Measurements from ENCODE around the gene HECTD1.

Gene HECTD1

GRCh38 chr14:31137214-31137889, 70.2 kb downstream of the HECTD1 start:
- H3K27ac ChIP-seq (ENCODE audit: low read length), result no peak overlapping the region
- H3K27me3 ChIP-seq (ENCODE audit: low read depth, low read length), result no peaks in the 10 kb centered on the region
- H3K9me3 ChIP-seq (ENCODE audit: control insufficient read depth in 1 of 2, low read length in 2 of 2), result no peaks in the 10 kb centered on the region
- H3K36me3 ChIP-seq (ENCODE audit: control insufficient read depth in 1 of 2, insufficient read depth in 2 of 2, low read length in 2 of 2), result peaks cover 42 to 58% of the 10 kb centered on the region in 2 donors
- H3K4me1 ChIP-seq (ENCODE audit: control insufficient read depth in 1 of 2, insufficient read depth in 2 of 2, low read length in 2 of 2), result no peaks in the 10 kb centered on the region
- no peak overlapping the region for H3K4me3 ChIP-seq (ENCODE audit: low read depth in 1 of 2, low read length in 2 of 2)

- H3K27ac ChIP-seq (ENCODE audit: low read length), result no peak overlapping the region
- no peaks in the 10 kb centered on the region for H3K9me3 ChIP-seq (ENCODE audit: control insufficient read depth in 1 of 2, low read length in 2 of 2)
- no peak overlapping the region for H3K4me3 ChIP-seq (ENCODE audit: low read depth in 1 of 2, low read length in 2 of 2)
- H3K4me1 ChIP-seq (ENCODE audit: control insufficient read depth in 1 of 2, insufficient read depth in 2 of 2, low read length in 2 of 2), result no peaks in the 10 kb centered on the region
- peaks cover 48 to 60% of the 10 kb centered on the region in 2 donors for H3K36me3 ChIP-seq (ENCODE audit: control insufficient read depth in 1 of 2, insufficient read depth in 2 of 2, low read length in 2 of 2)
- no peaks in the 10 kb centered on the region for H3K27me3 ChIP-seq (ENCODE audit: low read depth, low read length)
Observed at GRCh38 chr14:31133133-31133532, 74.5 kb downstream of the HECTD1 start.

GRCh38 chr14:31128601-31129526, 78.7 kb downstream of the HECTD1 start:
- no peaks in the 10 kb centered on the region for H3K27me3 ChIP-seq (ENCODE audit: low read depth, low read length)
- H3K27ac ChIP-seq (ENCODE audit: low read length), result no peak overlapping the region
- no peaks in the 10 kb centered on the region for H3K9me3 ChIP-seq (ENCODE audit: control insufficient read depth in 1 of 2, low read length in 2 of 2)
- peaks cover 46 to 51% of the 10 kb centered on the region in 2 donors for H3K36me3 ChIP-seq (ENCODE audit: control insufficient read depth in 1 of 2, insufficient read depth in 2 of 2, low read length in 2 of 2)
- H3K4me3 ChIP-seq (ENCODE audit: low read depth in 1 of 2, low read length in 2 of 2), result no peak overlapping the region
- no peaks in the 10 kb centered on the region for H3K4me1 ChIP-seq (ENCODE audit: control insufficient read depth in 1 of 2, insufficient read depth in 2 of 2, low read length in 2 of 2)

DNA sequence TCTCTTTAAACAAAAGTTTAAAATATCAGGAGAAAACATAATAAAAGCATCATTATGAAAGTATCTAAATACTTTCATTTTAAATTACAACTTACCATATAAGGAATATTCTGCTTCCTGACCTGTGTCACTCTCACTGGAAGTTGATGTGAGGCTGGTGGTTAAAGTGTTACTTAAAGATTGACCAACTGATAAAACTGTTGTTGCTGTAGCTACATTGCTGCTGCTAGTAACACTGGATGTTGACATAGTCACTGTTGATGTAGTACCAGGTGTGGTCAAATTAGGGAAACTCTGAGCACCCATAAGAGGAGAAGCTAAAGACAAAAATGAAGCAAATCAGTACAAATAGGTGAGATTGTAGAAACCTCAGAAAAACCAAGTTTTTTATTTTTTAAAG, 79.9 kb downstream of the HECTD1 start:
- Histone ChIP-seq H3K36me3 (ENCODE audit: control insufficient read depth in 1 of 2, insufficient read depth in 2 of 2, low read length in 2 of 2) (peaks cover 44 to 48% of the 10 kb centered on the region in 2 donors), H3K27me3 (ENCODE audit: low read depth, low read length) (no peaks in the 10 kb centered on the region), H3K27ac (ENCODE audit: low read length) (no peak overlapping the region), H3K4me1 (ENCODE audit: control insufficient read depth in 1 of 2, insufficient read depth in 2 of 2, low read length in 2 of 2) (no peaks in the 10 kb centered on the region), H3K9me3 (ENCODE audit: control insufficient read depth in 1 of 2, low read length in 2 of 2) (no peaks in the 10 kb centered on the region), H3K4me3 (ENCODE audit: low read depth in 1 of 2, low read length in 2 of 2) (no peak overlapping the region)

GRCh38 chr14:31126680-31127079, 80.9 kb downstream of the HECTD1 start:
- no peak overlapping the region for H3K27ac ChIP-seq (ENCODE audit: low read length)

DNA sequence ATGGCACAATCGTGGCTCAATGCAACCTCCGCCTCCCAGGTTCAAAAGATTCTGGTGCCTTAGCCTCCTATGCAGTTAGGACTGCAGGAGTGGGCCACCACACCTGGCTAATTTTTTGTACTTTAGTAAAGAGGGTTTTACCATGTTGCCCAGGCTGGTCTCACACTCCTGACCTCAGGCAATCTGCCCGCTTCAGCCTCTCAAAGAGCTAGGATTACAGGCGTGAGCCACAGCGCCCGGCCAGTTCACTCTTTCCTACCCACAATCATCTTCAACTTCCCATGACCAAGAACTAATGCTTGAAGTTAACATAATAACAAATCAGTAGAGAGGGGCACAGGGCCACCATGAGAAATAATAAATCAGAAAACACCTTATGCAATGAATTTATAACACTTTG, 82.4 kb downstream of the HECTD1 start:
- Histone ChIP-seq H3K4me1 (ENCODE audit: control insufficient read depth in 1 of 2, insufficient read depth in 2 of 2, low read length in 2 of 2) (no peaks in the 10 kb centered on the region), H3K9me3 (ENCODE audit: control insufficient read depth in 1 of 2, low read length in 2 of 2) (no peaks in the 10 kb centered on the region), H3K27ac (ENCODE audit: low read length) (no peak overlapping the region), H3K36me3 (ENCODE audit: control insufficient read depth in 1 of 2, insufficient read depth in 2 of 2, low read length in 2 of 2) (peaks cover 60 to 63% of the 10 kb centered on the region in 2 donors), H3K4me3 (ENCODE audit: low read depth in 1 of 2, low read length in 2 of 2) (no peak overlapping the region), H3K27me3 (ENCODE audit: low read depth, low read length) (no peaks in the 10 kb centered on the region)

More at GRCh38 chr14:31126680-31127079, 80.9 kb downstream of the HECTD1 start:
- Histone ChIP-seq H3K36me3 (ENCODE audit: control insufficient read depth in 1 of 2, insufficient read depth in 2 of 2, low read length in 2 of 2) (peaks cover 51 to 53% of the 10 kb centered on the region in 2 donors), H3K9me3 (ENCODE audit: control insufficient read depth in 1 of 2, low read length in 2 of 2) (no peaks in the 10 kb centered on the region), H3K27me3 (ENCODE audit: low read depth, low read length) (no peaks in the 10 kb centered on the region), H3K4me1 (ENCODE audit: control insufficient read depth in 1 of 2, insufficient read depth in 2 of 2, low read length in 2 of 2) (no peaks in the 10 kb centered on the region), H3K4me3 (ENCODE audit: low read depth in 1 of 2, low read length in 2 of 2) (no peak overlapping the region)

- Histone ChIP-seq H3K4me3 (ENCODE audit: low read depth in 1 of 2, low read length in 2 of 2) (no peak overlapping the region), H3K27ac (ENCODE audit: low read length) (no peak overlapping the region), H3K36me3 (ENCODE audit: control insufficient read depth in 1 of 2, insufficient read depth in 2 of 2, low read length in 2 of 2) (peaks cover 60 to 65% of the 10 kb centered on the region in 2 donors), H3K4me1 (ENCODE audit: control insufficient read depth in 1 of 2, insufficient read depth in 2 of 2, low read length in 2 of 2) (no peaks in the 10 kb centered on the region), H3K27me3 (ENCODE audit: low read depth, low read length) (no peaks in the 10 kb centered on the region), H3K9me3 (ENCODE audit: control insufficient read depth in 1 of 2, low read length in 2 of 2) (no peaks in the 10 kb centered on the region)
Observed at GRCh38 chr14:31124197-31124596, 83.4 kb downstream of the HECTD1 start.

GRCh38 chr14:31122921-31123320, 84.7 kb downstream of the HECTD1 start:
- no peaks in the 10 kb centered on the region for H3K4me1 ChIP-seq (ENCODE audit: control insufficient read depth in 1 of 2, insufficient read depth in 2 of 2, low read length in 2 of 2)
- H3K27ac ChIP-seq (ENCODE audit: low read length), result no peak overlapping the region
- H3K27me3 ChIP-seq (ENCODE audit: low read depth, low read length), result no peaks in the 10 kb centered on the region
- peaks cover 57 to 67% of the 10 kb centered on the region in 2 donors for H3K36me3 ChIP-seq (ENCODE audit: control insufficient read depth in 1 of 2, insufficient read depth in 2 of 2, low read length in 2 of 2)
- no peaks in the 10 kb centered on the region for H3K9me3 ChIP-seq (ENCODE audit: control insufficient read depth in 1 of 2, low read length in 2 of 2)
- no peak overlapping the region for H3K4me3 ChIP-seq (ENCODE audit: low read depth in 1 of 2, low read length in 2 of 2)

DNA sequence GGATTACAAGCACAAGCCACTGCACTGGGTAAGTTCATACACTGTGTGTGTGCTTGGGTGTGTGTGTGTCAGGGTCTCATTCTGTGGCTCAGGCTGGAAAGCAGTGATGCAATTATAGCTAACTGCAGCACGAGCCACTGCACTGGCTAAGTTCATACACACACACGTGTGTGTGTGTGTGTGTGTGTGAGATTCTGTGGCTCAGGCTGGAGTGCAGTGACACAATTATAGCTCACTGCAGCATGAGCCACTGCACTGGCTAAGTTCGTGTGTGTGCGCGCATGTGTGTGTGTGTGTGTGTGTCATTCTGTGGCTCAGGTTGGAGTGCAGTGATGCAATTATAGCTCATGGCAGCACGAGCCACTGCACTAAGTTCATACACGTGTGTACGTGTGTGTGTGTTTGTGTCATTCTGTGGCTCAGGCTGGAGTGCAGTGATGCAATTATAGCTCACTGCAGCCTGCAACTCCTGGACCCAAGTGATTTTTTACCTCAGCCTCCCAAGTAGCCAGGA, 85.4 kb downstream of the HECTD1 start:
- Histone ChIP-seq H3K36me3 (ENCODE audit: control insufficient read depth in 1 of 2, insufficient read depth in 2 of 2, low read length in 2 of 2) (peaks cover 61 to 66% of the 10 kb centered on the region in 2 donors), H3K27ac (ENCODE audit: low read length) (no peak overlapping the region), H3K4me1 (ENCODE audit: control insufficient read depth in 1 of 2, insufficient read depth in 2 of 2, low read length in 2 of 2) (no peaks in the 10 kb centered on the region), H3K4me3 (ENCODE audit: low read depth in 1 of 2, low read length in 2 of 2) (no peak overlapping the region), H3K9me3 (ENCODE audit: control insufficient read depth in 1 of 2, low read length in 2 of 2) (no peaks in the 10 kb centered on the region), H3K27me3 (ENCODE audit: low read depth, low read length) (no peaks in the 10 kb centered on the region)

- H3K27ac ChIP-seq (ENCODE audit: low read length), result no peak overlapping the region
Observed at GRCh38 chr14:31118892-31119291, 88.7 kb downstream of the HECTD1 start.

DNA sequence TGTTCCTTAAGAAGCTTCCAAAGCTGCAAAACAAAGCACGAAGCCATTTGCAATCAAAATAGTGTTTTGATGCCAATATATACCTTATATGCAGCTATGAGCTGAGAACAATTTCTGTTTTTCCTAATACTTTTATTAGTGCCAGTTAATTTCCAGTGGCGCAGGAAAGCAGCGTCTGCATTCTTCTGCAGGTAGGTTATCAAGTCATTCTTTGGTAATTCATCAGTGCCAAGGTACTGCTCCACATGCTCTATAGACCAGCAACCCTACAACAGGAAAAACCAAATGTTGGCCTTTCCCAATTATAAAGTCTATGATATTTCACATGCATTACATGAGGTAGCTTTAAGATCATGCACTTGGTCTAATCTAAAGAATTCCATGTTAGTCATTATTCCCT, 93.8 kb downstream of the HECTD1 start:
- H3K27me3 ChIP-seq (ENCODE audit: low read depth, low read length), result no peaks in the 10 kb centered on the region
- no peak overlapping the region for H3K4me3 ChIP-seq (ENCODE audit: low read depth in 1 of 2, low read length in 2 of 2)
- no peaks in the 10 kb centered on the region for H3K4me1 ChIP-seq (ENCODE audit: control insufficient read depth in 1 of 2, insufficient read depth in 2 of 2, low read length in 2 of 2)
- H3K27ac ChIP-seq (ENCODE audit: low read length), result no peak overlapping the region
- H3K36me3 ChIP-seq (ENCODE audit: control insufficient read depth in 1 of 2, insufficient read depth in 2 of 2, low read length in 2 of 2), result peaks cover 48 to 93% of the 10 kb centered on the region in 2 donors
- no peaks in the 10 kb centered on the region for H3K9me3 ChIP-seq (ENCODE audit: control insufficient read depth in 1 of 2, low read length in 2 of 2)

More at GRCh38 chr14:31118892-31119291, 88.7 kb downstream of the HECTD1 start:
- Histone ChIP-seq H3K36me3 (ENCODE audit: control insufficient read depth in 1 of 2, insufficient read depth in 2 of 2, low read length in 2 of 2) (peaks cover 66 to 85% of the 10 kb centered on the region in 2 donors), H3K4me3 (ENCODE audit: low read depth in 1 of 2, low read length in 2 of 2) (no peak overlapping the region), H3K27me3 (ENCODE audit: low read depth, low read length) (no peaks in the 10 kb centered on the region), H3K9me3 (ENCODE audit: control insufficient read depth in 1 of 2, low read length in 2 of 2) (no peaks in the 10 kb centered on the region), H3K4me1 (ENCODE audit: control insufficient read depth in 1 of 2, insufficient read depth in 2 of 2, low read length in 2 of 2) (no peaks in the 10 kb centered on the region)
